HG02970 (cell line): ENCODE measurements around the gene CCM2L.

ENCODE experiments used
- ATAC-seq: cut with Tn5 transposase; IDR thresholded peaks from one replicate; pipeline ENCODE4 v1.9.1; 2021; ENCODE audit warnings: mild to moderate bottlenecking, moderate library complexity, moderate number of reproducible peaks; ENCODE audit not compliant: unreplicated experiment, low FRiP score

Gene CCM2L

DNA sequence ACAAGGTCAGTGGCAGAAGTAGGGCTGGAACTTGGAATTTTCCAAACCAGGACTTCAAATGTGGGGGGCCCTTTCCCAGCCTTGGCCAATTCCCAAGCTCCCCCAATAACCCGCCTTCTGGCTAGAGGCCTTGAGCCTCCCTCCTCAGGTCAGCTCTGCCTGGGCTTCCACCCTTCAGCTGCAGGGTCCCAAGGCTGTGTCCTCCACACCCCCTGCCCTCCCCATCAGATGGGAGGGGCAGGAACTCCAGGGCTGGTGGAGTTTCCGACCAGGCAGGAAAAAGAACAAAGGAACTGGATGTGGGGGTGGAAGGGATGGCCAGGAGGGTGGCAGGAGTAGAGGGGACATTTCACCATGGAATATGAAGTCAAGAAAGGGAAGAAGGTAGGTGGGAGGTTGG, at the start of gene CCM2L:
Gene CCM2L, plus strand, starts transcription at position 338 of the 400 bp plus-strand sequence. Its CDS starts 17 bp downstream, at position 355.
- no peak for ATAC-seq

DNA sequence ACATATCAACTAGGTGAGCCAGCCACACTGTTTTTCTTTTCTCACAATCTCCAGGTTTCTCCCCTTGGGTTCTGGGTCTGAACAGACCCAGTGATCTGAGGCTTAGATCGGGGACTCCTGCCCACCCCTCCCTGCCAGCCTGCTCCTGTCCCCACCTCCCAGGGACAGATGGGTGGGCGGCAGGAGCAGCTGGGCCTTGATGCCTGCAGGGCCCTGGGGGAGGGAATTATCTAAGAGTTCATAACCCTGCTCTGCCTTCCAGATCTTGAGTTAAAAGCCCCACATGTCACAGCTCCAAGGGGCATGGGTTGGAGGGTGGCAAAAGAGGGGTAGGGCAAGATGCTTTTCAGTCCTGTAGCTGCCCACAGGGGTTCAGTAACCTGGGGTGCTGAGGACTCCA, 47.5 kb upstream of the CCM2L start:
- no peak for ATAC-seq

GRCh38 chr20:31963889-31964288, 46.3 kb upstream of the CCM2L start:
- ATAC-seq = no peak

- no peak for ATAC-seq
Measured at GRCh38 chr20:31966991-31967655, 43.1 kb upstream of the CCM2L start.

DNA sequence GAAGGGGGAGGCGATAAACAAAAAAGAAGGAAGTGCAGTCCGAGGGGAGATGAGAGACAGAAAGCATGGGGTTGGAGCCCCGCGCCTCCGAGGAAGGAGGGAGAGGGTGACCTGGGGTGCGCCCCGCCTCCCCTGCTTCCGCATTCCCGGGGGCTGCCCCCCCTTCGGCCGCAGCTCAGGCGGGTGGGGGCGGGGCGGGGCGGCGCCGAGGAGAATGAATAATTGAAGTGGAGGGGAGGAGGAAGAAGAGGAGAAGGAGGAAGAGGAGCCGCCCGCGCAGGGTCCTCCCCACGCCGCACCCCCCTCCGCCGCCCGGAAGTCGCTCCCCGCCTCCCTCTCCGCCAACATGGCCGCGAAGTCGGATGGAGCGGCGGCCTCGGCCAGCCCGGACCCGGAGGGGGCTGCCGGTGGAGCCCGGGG, 42.4 kb upstream of the CCM2L start, which contains the start of gene XKR7:
Gene XKR7, plus strand, starts transcription at position 322 of the 420 bp plus-strand sequence. Its CDS starts 25 bp downstream, at position 347.
- ATAC-seq = no peak

DNA sequence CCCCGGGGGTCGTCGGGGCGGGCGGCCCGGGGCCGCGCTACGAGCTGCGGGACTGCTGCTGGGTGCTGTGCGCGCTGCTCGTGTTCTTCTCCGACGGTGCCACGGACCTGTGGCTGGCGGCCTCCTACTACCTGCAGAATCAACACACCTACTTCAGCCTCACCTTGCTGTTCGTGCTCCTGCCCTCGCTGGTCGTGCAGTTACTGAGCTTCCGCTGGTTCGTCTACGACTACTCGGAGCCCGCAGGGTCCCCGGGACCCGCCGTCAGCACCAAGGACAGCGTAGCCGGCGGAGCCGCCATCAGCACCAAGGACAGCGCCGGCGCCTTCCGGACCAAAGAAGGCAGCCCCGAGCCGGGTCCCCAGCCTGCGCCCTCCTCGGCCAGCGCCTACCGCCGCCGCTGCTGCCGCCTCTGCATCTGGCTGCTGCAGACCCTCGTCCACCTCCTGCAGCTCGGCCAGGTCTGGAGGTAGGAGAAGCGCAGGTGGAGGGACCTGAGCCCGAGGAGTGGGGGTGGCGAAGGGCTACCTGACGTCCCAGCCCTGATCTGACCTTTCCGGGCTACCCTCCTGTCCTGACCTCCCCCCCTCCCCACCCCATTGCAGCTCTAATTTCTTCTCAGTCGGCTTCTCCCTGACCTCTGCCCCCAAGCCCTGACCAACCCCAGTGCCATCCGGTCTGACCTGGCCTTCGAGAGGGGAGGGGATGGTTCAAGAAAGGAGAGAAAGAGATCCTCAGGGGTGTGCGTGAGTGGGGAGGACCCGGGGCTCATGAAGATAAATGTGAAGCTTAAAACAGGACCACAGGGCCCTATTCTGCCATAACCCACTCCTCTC, 41.7 kb upstream of the CCM2L start:
- ATAC-seq = no peak

- no peak for ATAC-seq
Measured at GRCh38 chr20:31969991-31970390, 40.2 kb upstream of the CCM2L start.

DNA sequence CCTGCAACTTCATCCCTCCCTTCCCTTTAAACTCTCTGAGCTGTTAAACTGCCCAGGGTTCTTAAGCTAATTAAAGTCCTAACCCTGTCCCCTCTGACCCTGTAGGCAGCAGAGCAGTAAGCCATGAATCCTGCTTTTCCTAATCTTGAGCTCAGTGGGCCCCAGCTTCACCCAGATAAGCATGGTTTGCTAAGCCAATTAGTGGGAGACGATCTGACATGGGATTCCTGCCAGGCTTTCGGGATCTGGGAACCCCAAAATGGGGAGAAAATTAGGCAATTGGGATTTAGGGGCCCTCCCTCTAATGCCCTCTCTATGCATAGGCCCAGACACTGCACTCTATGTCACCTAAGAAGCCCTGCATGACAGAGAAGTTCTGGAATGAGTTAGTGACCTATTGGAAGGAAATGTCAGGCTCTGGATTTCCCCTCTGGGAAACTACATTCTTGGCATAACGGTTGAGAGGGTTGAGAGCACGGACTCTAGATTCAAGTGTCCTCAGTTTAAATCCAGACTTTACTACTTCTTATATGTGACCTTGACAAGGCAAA, 37.7 kb upstream of the CCM2L start:
- no peak for ATAC-seq

DNA sequence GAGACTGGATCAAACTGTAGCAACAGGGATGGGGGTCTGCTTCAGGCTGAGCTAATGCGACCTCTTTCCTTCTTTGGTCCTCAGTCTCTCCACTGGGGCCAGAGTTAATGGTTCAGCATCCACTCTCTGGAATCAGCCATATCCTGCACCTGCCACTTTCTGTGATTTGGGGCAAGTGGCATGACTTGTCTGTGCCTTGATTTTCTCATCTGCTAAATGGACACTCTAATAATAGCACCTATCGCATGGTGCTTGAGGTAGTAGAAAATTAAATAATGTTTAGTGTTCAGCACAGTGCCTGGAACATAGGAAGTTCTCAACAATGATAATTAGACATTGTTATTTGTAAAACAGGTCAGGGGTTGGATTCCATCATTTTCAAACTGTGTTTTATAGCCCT, 35.9 kb upstream of the CCM2L start:
- ATAC-seq = no peak

GRCh38 chr20:31974951-31975487, 35.2 kb upstream of the CCM2L start:
- no peak for ATAC-seq

DNA sequence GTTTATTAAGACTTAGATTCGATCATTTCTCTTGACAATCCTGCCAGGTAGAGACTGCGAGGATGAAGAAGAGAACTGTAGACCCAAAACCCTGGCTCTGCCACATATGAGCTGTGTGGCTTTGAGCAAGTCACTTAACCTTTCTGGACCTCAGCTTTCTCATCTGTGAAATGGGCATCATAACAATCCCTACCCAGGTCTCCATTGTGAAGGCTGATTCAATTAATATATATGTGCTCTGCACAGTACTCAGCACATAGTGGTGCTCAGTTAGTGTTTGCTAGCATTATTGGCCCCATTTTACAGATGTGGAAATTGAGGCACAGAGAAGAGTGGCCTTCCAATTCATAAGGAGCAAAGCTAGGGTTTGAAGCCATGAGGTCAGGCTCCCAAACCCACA, 34.4 kb upstream of the CCM2L start:
- no peak for ATAC-seq

- no peak for ATAC-seq
Measured at GRCh38 chr20:31977080-31977479, 33.2 kb upstream of the CCM2L start.

GRCh38 chr20:31979713-31980426, 30.4 kb upstream of the CCM2L start:
- no peak for ATAC-seq

- no peak for ATAC-seq
Measured at GRCh38 chr20:31981784-31982183, 28.5 kb upstream of the CCM2L start.

DNA sequence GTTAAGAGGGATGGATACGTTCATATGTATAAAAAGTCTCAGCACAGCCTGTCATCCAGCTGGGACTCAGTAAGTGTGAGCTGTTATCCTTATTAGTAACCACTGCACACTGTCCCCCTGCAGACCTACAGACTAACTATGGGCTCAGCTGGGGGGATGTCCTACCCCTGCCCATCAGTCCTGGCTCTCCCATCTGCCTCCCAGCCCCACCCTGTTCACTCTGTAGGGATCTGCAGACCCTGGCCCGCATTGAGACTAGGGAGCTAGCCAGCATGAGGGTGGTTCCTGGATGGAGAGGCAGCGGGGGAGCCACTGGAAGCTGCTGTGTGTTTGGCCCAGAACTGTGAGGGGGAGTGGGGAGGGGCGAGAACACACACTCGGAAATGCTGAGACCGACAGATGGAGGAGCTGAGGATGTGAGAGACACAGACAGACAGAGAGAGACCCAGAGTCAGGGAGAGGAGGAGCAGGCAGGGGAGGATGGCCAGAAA, 25.2 kb upstream of the CCM2L start:
- no peak for ATAC-seq

DNA sequence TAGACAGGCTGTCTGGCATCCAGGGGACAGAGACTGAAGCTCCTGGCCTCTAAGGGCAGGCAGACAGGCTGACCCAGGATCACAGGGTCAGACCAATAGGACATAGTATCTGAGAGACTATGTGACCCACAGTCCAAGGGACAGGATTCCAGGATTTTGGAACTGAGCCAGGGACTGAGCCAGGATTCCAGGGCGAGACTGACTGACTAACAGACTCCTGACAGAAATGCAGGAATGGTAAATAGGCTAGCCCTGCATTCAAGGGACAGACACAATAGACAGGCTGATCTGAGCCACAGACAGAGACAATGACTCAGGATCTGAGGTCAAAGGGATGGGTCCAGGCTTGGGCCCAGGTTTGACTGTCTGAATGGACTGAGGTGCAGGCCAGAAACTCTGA, 22.5 kb upstream of the CCM2L start:
- no peak for ATAC-seq

DNA sequence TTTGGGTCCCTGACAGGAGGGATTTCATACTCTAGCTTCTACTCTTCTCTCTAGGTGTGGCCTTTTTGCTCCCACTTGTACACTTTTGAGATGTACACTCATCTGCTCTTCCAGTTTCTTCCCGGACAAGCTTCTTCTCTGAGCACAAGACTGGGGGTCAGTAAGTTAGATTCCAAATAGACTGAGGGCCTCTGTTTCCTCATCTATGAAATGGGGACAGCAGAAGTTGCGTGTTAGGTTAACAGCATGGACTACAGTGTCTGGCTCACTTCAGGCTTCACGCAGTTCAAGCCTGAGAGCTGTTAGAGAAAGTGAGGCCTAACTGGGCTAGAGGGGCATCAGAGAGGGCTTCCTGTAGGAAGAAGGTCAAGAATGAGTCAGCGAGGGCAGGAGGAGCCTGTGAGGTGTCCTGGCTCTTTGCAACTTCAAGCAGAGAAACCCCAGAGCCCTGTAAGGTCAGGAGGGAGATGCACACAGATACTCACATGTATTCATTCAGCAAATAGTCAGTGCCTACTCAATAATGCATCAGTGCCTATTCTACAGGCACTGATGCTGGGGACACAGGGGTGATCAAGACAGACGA, 21.7 kb upstream of the CCM2L start:
- ATAC-seq = no peak

- ATAC-seq = no peak
Measured at GRCh38 chr20:31989030-31989645, 21.1 kb upstream of the CCM2L start.

GRCh38 chr20:31990641-31991338, 19.4 kb upstream of the CCM2L start:
- no peak for ATAC-seq
